ENCODE results near the gene METTL16.

GRCh38 chr17:2542456-2542855 is 30.8 kb upstream of the METTL16 start:
- no peak for TF ChIP-seq CTCF (IDR thresholded peaks at IDR 0.05; ENCODE audit: low read length)
- TF ChIP-seq EZH2 (IDR thresholded peaks at IDR 0.05; ENCODE audit: borderline replicate concordance, low read length) = no peak

Measured in OCI-LY1 (cell line).